ENCODE results near the gene CDA.

GRCh38 chr1:20604678-20605077 is 15.8 kb downstream of the CDA start:
- TF ChIP-seq CTCF (IDR thresholded peaks at IDR 0.05) = no peak
- no peak for TF ChIP-seq POLR2A (IDR thresholded peaks at IDR 0.05)

Data from adrenal gland (tissue), 5 donors.